K562 (cell line): ENCODE data around the gene BTBD2. TPM values are rescaled to one million over a fixed set of nuclear protein-coding genes. Genes with fewer than 3 reads are reported as not detected.

Source experiments
- CHD1 ChIP-seq: fragments of 200-600 bp; sonication (generic); IDR thresholded peaks from one replicate; pipeline ENCODE4 v1.6.1; 2012; ENCODE audit warnings: mild to moderate bottlenecking, moderate library complexity, low read length, inconsistent platforms
- ESRRA ChIP-seq: fragments of 450-650 bp; IDR thresholded peaks from 2 replicates; pipeline ENCODE4 v1.6.1; 2014; ENCODE audit warnings: low read depth, mild to moderate bottlenecking, moderate library complexity, borderline replicate concordance
- HLTF ChIP-seq: fragments of 450-650 bp; IDR thresholded peaks from 2 replicates; pipeline ENCODE4 v1.6.1; 2016
- MEIS2 ChIP-seq: fragments of 450-650 bp; IDR thresholded peaks from 2 replicates; pipeline ENCODE4 v1.6.1; 2014; ENCODE audit warnings: mild to moderate bottlenecking; ENCODE audit not compliant: partially characterized antibody
- NCOA1 ChIP-seq: fragments of 450-650 bp; IDR thresholded peaks from 2 replicates; pipeline ENCODE4 v1.6.1; 2016; ENCODE audit warnings: low read depth
- NFE2L1 ChIP-seq: fragments of 450-650 bp; IDR thresholded peaks from 2 replicates; pipeline ENCODE4 v1.6.1; 2016; ENCODE audit warnings: missing genetic modification characterization, low read depth, mild to moderate bottlenecking, missing compliant biosample characterization, moderate library complexity, borderline replicate concordance
- NR2C2 ChIP-seq, 2 experiments: fragments of 200-800 bp in 1 of 2; sonication (Bioruptor generic) in 1 of 2; sonication (generic) in 1 of 2; formaldehyde crosslinking in 1 of 2; IDR thresholded peaks; 2 replicates each; pipeline versions ENCODE4 v1.6.1 to v1.8.0; 2016 to 2022; ENCODE audit warnings: mild to moderate bottlenecking in 1 of 2, missing compliant biosample characterization in 1 of 2, missing genetic modification characterization in 1 of 2, missing genetic modification reagents in 1 of 2
- RBM22 ChIP-seq: fragments of 200-400 bp; formaldehyde crosslinking; IDR thresholded peaks from 2 replicates; pipeline ENCODE4 v1.6.1; 2018; ENCODE audit warnings: low read length, low read depth; ENCODE audit not compliant: poor library complexity, severe bottlenecking
- SMARCC2 ChIP-seq: fragments of 450-650 bp; IDR thresholded peaks from 2 replicates; pipeline ENCODE4 v1.6.1; 2017; ENCODE audit warnings: antibody characterized with exemption, moderate library complexity, mild to moderate bottlenecking, low read depth
- SMC3 ChIP-seq: conservative IDR thresholded peaks from 2 replicates; pipeline ENCODE4 v1.6.1; 2011; ENCODE audit warnings: low read depth, low read length, improper control_type of control experiment; ENCODE audit not compliant: insufficient read depth
- TBL1XR1 ChIP-seq, 2 experiments: IDR thresholded peaks; 2 replicates each; pipeline ENCODE4 v1.6.1; 2012; ENCODE audit warnings: improper control_type of control experiment in 2 of 2, low read length in 2 of 2, mild to moderate bottlenecking in 1 of 2
- ZFP91 ChIP-seq: sonication (generic); formaldehyde crosslinking; IDR thresholded peaks from 2 replicates; pipeline ENCODE4 v1.8.0; 2022; ENCODE audit warnings: mild to moderate bottlenecking, missing genetic modification reagents
- ZNF124 ChIP-seq: sonication (generic); formaldehyde crosslinking; IDR thresholded peaks from 2 replicates; pipeline ENCODE4 v1.8.1; 2022; ENCODE audit warnings: missing genetic modification reagents
- polyA plus RNA-seq, 8 experiments: library from polyadenylated mRNA; depleted of rRNA in 4 of 8; stranded (reverse) in 5 of 8; unstranded in 3 of 8; fragments of >200 nt; fragmentation: Nextera tagmentation in 2 of 8; fragmentation: Illumina TruSeq in 1 of 8; extraction: Ambion mirVana in 2 of 8; extraction: Trizol in 1 of 8; gene quantifications; 2 replicates each; pipeline versions ENCODE4 v1.2.1 to v1.2.3, GENCODE V29; 2011 to 2014; ENCODE audit warnings: inconsistent platforms in 1 of 8, missing spikeins in 1 of 8
- total RNA-seq, 7 experiments: library from RNA; depleted of rRNA in 6 of 7; stranded (reverse); fragments of >200 nt in 6 of 7; fragmentation: Illumina TruSeq in 2 of 7; extraction: Trizol in 2 of 7; gene quantifications; 2 replicates each; pipeline versions ENCODE4 v1.2.1 to v1.2.3, GENCODE V29; 2011 to 2021; ENCODE audit warnings: low replicate concordance in 1 of 7
- TF ChIP-seq, protein P1 (sequence below): fragments of 250-450 bp; sonication (Bioruptor Pico); IDR thresholded peaks from 2 replicates; pipeline ENCODE4 v1.4.0; 2020; ENCODE audit warnings: mild to moderate bottlenecking, moderate library complexity, borderline replicate concordance
- TF ChIP-seq, protein P2 (sequence below): fragments of 150-350 bp; IDR thresholded peaks from 2 replicates; pipeline ENCODE4 v1.6.1; 2014; ENCODE audit warnings: low read depth, mild to moderate bottlenecking, low read length, borderline replicate concordance
- TF ChIP-seq, protein P3 (sequence below): fragments of 250-450 bp; sonication (Bioruptor Pico); IDR thresholded peaks from 2 replicates; pipeline ENCODE4 v1.4.0; 2020

Gene BTBD2
- total and polyA plus RNA-seq, 9 of the 15 experiments (the other 6 are each of a cell fraction or from before 2014, with no cell fraction given): 0.10 to 15.6 (median 6.9) TPM

DNA sequence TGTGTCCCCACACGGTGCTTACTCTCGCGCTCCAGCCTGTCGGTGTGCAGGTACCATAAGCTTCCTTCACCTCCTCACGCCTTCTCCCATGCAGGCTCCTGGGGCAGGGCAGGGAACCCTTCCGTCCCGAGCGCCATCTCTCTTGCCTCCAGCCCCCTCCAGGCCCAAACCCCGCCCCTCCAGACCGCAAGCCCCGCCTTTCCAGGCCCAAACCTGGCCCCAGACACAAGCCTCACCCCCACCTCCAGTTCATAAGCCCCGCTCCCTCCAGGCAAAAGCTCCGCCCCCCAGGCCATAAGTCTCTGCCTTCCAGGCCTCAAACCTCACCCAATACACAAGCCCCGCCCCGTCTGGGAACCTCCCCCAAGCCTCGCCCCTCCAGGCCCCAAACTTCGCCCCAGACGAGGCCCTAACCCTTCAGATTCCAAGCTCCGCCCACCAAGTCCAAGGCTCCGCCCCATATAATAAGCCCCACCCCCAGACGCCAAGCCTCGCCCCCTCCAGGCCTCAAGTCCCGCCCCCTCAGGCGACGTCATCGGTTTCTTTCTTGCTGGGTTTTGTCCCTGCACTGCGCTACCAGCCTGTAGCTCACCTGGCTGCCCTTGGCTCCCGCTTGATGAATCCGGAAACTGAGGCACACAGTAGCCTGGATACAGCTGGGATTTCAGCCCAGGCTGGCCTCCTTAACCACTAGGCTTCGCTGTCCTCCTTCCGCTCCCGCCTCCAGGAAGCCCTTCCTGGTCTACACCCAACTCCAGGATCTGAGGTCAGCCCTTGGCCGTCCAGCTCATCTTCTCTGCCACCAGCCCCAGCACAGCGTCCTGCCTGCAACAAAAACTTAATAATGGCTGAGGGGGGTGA is 19.4 kb upstream of the BTBD2 start (continued):
- TF ChIP-seq, protein P1, sequence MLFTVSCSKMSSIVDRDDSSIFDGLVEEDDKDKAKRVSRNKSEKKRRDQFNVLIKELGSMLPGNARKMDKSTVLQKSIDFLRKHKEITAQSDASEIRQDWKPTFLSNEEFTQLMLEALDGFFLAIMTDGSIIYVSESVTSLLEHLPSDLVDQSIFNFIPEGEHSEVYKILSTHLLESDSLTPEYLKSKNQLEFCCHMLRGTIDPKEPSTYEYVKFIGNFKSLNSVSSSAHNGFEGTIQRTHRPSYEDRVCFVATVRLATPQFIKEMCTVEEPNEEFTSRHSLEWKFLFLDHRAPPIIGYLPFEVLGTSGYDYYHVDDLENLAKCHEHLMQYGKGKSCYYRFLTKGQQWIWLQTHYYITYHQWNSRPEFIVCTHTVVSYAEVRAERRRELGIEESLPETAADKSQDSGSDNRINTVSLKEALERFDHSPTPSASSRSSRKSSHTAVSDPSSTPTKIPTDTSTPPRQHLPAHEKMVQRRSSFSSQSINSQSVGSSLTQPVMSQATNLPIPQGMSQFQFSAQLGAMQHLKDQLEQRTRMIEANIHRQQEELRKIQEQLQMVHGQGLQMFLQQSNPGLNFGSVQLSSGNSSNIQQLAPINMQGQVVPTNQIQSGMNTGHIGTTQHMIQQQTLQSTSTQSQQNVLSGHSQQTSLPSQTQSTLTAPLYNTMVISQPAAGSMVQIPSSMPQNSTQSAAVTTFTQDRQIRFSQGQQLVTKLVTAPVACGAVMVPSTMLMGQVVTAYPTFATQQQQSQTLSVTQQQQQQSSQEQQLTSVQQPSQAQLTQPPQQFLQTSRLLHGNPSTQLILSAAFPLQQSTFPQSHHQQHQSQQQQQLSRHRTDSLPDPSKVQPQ (CRISPR knock-in tag): no peak
- TF ChIP-seq, protein P2, sequence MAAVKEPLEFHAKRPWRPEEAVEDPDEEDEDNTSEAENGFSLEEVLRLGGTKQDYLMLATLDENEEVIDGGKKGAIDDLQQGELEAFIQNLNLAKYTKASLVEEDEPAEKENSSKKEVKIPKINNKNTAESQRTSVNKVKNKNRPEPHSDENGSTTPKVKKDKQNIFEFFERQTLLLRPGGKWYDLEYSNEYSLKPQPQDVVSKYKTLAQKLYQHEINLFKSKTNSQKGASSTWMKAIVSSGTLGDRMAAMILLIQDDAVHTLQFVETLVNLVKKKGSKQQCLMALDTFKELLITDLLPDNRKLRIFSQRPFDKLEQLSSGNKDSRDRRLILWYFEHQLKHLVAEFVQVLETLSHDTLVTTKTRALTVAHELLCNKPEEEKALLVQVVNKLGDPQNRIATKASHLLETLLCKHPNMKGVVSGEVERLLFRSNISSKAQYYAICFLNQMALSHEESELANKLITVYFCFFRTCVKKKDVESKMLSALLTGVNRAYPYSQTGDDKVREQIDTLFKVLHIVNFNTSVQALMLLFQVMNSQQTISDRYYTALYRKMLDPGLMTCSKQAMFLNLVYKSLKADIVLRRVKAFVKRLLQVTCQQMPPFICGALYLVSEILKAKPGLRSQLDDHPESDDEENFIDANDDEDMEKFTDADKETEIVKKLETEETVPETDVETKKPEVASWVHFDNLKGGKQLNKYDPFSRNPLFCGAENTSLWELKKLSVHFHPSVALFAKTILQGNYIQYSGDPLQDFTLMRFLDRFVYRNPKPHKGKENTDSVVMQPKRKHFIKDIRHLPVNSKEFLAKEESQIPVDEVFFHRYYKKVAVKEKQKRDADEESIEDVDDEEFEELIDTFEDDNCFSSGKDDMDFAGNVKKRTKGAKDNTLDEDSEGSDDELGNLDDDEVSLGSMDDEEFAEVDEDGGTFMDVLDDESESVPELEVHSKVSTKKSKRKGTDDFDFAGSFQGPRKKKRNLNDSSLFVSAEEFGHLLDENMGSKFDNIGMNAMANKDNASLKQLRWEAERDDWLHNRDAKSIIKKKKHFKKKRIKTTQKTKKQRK: no peak
- no peak for TF ChIP-seq RBM22
- TF ChIP-seq SMC3: no peak
- TF ChIP-seq ESRRA: peak; percentile 76; the same call in 1 of the 2 replicates
- no peak for TF ChIP-seq HLTF
- TF ChIP-seq NR2C2 (CRISPR knock-in tag; IDR thresholded peaks at IDR 0.05): no peak
- no peak for TF ChIP-seq NR2C2 (tag; IDR thresholded peaks at IDR 0.05)
- no peak for TF ChIP-seq CHD1
- TF ChIP-seq, protein P3, sequence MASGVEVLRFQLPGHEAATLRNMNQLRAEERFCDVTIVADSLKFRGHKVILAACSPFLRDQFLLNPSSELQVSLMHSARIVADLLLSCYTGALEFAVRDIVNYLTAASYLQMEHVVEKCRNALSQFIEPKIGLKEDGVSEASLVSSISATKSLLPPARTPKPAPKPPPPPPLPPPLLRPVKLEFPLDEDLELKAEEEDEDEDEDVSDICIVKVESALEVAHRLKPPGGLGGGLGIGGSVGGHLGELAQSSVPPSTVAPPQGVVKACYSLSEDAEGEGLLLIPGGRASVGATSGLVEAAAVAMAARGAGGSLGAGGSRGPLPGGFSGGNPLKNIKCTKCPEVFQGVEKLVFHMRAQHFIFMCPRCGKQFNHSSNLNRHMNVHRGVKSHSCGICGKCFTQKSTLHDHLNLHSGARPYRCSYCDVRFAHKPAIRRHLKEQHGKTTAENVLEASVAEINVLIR (CRISPR knock-in tag): no peak
- TF ChIP-seq NCOA1: no peak
- TF ChIP-seq ZFP91 (CRISPR knock-in tag): no peak
- no peak for TF ChIP-seq NFE2L1 (tag)
- TF ChIP-seq ZNF124 (CRISPR knock-in tag): no peak
- TF ChIP-seq TBL1XR1 (IDR thresholded peaks at IDR 0.05; ENCODE audit: low read length in 2 of 2): no peak
- TF ChIP-seq MEIS2: peak; percentile 65
- no peak for TF ChIP-seq SMARCC2
